Measurements from ENCODE around the gene SORL1-AS1.

The SORL1-AS1 gene

GRCh38 chr11:121451986-121452608, 670 bp downstream of the SORL1-AS1 start, which contains the start of gene SORL1:
TSS of gene SORL1 (plus strand) at chr11:121452314. CDS start at chr11:121452332, 18 bp downstream.
- DNase-seq (ENCODE audit: low spot score), result peak; percentile 21

DNA sequence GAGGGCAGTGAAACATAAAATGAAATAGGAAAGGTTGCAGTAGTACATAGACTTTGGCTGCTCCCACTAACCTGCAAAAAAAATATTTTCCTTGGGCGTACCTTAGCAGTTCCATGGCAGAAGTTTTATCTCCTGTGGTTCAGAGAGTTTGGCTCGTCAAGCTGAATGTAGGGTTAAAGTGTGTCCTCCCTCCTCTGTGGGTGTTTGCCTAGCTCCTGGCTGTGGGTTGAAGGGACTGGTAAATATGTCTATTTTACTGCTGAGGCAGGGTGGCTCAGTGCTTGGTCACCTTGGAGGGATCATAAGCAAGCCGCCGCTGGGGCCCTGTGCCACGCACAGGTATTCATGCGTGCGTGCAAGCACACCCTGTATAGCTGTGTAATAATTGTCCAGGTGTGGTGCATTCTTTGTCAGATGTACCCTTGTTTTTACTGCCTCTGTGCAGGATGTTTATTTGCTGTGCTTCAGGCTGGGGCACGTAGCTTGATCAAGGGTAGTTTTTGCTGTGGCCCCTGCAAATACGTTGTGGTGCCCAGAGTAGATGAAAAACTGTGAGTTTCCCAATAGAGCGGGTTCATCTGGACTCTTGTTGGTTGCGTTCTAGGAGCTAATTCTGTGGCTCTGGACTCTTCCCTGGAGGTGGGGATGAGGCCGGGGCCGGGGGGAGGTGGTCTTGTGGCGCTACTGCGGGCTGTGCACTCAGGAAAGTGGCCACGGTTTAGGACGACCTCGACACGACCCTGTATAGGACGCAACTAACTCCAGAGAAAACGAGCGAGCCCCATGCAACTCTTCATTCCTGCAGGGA, 1.4 kb downstream of the SORL1-AS1 start:
- no peak for DNase-seq (ENCODE audit: low spot score)

DNA sequence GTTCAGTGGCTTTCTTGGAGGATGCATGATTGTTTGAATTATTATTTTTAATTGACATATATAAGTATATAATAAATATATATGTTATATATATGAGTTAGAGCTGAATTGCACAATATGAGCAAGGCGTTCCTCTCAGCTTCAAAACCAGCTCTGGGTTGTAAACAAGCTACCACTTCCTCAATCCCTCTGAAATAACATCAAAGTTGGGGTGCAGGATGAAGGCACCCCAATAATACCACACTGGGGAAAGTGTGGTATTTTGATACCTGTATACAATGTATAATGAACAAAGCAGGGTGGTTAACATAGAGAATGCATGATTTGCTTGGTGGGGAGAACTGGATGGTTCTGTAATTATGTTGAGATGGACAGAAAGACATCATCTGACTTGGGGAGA, 2.4 kb downstream of the SORL1-AS1 start:
- DNase-seq (ENCODE audit: low spot score), result no peak

GRCh38 chr11:121449626-121450025, 3.1 kb downstream of the SORL1-AS1 start:
- DNase-seq (ENCODE audit: low spot score), result no peak

DNA sequence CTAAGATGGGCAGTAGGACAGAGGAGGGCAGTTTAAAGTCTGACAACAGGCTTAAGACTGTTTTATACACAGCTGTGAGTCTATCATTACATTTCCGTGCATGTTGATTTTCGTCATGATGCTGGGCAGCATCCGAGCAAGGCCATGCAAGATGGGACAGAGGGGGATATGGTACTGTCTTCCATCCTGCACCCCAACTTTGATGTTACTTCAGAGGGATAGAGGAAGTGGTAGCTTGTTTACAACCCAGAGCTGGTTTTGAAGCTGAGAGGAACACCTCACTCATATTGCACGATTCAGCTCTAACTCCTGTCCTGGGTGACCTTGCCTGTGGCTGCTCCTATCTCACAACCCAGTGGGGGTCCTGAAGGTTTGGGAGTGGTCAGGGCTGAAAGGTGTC, 3.6 kb downstream of the SORL1-AS1 start:
- DNase-seq (ENCODE audit: low spot score), result no peak

- DNase-seq (ENCODE audit: low spot score), result no peak
Measured at GRCh38 chr11:121448431-121448941, 4.3 kb downstream of the SORL1-AS1 start.

- no peak for DNase-seq (ENCODE audit: low spot score)
Measured at GRCh38 chr11:121448011-121448410, 4.8 kb downstream of the SORL1-AS1 start.

DNA sequence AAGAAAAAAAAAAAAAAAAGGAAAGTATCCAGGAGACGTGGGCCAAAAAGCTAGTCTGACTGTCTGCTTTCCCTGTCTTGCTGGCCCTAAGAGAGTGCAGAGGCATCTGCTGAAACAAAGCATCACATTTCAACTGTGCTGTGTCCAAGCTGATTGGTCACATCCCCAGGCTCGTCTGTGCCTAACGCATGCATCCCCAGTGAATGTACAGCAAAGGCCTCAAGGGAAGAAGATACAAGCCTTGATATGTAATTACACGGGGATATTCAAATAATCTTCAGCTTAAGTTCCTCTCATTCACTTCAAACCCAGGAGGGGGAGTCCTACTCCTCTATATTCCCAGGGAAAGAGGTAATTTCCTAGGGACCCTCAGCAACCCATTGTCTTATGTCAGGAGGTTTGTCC, 6.0 kb downstream of the SORL1-AS1 start:
- no peak for DNase-seq (ENCODE audit: low spot score)

- DNase-seq (ENCODE audit: low spot score), result no peak
Measured at GRCh38 chr11:121445071-121445768, 7.5 kb downstream of the SORL1-AS1 start.

DNA sequence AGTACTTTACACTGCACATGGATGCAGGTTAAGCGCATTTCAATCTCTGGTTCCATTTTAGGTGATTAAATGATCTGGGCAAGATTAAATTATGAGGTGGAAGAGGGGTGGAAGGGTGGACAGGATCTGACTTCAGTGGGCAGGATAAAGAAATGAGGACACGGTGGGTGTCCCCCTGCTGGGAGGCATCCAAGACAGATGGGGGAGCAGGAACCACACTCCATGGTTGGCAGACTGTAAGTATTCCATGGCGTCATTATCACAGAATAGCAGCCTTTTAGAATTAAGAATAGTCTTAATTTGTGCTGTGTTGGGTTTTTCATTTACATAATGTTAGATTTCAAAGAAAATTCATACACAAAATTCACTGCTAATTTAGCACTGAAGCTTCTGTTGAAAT, 8.2 kb downstream of the SORL1-AS1 start:
- no peak for DNase-seq (ENCODE audit: low spot score)

DNA sequence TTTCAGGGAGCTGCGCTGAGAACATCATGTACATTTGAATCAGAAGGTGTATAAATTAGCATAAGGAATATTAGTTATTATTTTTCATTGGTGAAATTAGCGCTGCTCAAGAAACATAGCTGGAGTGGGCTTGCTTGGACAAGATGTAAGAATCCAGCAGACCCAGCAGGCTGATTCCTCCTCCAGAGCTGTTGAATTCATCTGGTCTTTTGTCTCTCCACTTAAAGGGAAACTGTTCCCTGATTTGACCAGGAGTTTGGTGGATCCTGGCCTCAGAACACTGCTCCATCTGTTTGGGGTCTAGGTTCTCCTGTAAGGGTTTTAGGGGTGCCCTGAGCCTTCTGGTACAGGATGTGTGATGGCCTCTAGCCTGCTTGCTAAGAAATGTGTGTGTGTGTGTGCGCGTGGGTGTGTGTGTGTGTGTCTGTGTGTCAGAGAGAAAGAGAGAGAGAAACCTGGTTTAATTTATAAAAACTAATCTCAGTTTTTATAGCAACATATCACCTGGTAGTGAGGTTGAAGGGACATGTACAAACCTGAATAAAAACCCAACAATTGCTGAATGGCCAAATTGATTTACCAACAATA, 9.0 kb downstream of the SORL1-AS1 start:
- DNase-seq (ENCODE audit: low spot score), result no peak

GRCh38 chr11:121441521-121441920, 11.2 kb downstream of the SORL1-AS1 start:
- DNase-seq (ENCODE audit: low spot score), result no peak

GRCh38 chr11:121439759-121440158, 13.0 kb downstream of the SORL1-AS1 start:
- DNase-seq (ENCODE audit: low spot score), result no peak

DNA sequence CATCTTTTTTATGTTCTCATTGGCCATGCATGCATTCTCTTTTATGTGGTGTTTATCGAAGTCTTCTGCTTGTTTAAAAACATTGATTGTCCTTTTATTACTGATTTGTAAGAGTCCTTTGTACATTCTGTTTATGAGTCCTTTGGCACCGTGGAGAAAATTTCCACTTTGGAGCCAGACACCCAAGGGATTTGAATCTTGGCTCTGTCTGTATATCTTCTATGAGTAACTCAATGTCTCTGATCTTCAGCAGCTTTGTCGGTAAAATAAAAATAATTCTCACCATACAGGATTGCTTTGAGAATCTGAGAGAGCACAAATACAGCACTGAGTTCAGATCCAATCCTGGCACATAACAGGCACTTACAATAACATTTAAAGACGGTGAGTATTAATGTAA, 13.4 kb downstream of the SORL1-AS1 start:
- peak; percentile 12 for DNase-seq (ENCODE audit: low spot score)

DNA sequence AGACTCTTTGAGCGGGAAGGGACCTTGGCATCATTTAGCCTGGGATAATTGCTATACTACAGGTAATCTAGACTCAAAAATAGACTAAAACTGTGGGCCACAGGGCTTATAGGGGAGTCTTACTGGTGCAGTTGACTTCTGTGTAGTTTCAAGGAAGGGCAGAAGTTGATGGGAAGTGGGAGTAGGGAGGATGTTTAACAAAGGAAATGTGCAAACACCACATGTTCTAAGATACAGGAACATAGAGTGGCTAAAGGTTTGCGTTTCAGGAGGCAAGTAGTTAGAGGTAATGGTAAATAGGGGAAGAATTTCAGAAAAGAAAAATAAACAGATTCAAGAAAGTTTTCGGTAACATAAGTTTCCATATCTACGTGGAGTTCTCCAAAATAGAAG, 15.1 kb downstream of the SORL1-AS1 start:
- DNase-seq (ENCODE audit: low spot score), result no peak

DNA sequence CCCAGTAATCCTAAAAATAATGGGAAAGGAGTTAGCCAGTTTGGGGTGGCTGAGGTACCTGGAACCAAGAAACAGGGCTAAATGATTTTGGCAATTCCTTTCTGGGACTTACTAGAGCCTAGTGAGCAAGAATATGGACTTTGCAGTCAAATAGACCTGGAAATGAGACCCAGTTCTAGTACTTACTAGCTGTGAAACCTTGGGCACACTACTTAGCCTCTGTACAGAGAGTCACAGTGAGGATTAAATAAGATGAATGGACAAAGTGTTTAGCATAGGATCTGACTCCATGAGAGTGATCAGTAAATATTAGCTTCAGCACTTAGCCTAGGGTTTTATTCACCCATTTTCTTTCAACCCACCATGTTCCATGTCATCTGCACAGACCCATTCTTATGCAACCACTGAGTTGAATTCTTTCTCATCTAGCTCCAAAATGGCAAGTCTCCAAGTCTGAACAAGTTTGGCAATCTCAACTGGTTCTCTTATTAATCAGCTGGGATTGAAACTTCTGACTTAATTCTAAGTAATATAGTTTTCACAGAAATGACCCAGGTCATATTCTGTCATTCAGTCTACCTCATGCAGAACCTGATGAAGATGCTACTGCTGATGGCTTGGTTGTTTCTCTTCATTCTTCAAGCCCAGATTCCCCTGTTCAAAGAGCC, 15.6 kb downstream of the SORL1-AS1 start:
- no peak for DNase-seq (ENCODE audit: low spot score)

- no peak for DNase-seq (ENCODE audit: low spot score)
Measured at GRCh38 chr11:121435551-121436511, 16.9 kb downstream of the SORL1-AS1 start.

DNA sequence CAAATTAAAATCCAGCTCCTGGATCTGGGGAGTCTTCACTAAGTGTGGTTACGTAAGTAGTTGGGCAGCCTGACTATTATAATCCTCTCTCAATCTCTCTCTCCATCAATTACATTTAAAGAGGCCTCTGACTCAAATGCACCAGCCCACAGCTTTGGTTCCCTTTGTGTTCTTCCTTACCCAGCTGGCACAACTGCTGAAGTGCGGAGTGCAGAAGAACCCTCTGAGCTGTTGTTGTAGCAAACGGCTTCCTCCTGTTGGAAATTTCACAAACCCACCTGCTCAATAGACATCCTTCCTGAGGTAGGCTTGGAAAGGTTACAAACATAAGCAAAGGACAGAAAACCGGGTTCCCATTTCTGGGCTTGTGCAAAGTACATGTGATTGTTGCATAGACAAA, 17.6 kb downstream of the SORL1-AS1 start:
- DNase-seq (ENCODE audit: low spot score), result no peak

GRCh38 chr11:121431820-121432526, 20.8 kb downstream of the SORL1-AS1 start:
- no peak for DNase-seq (ENCODE audit: low spot score)

GRCh38 chr11:121429556-121429955, 23.2 kb downstream of the SORL1-AS1 start:
- DNase-seq (ENCODE audit: low spot score), result no peak
